Chondrocyte (in vitro differentiated cells): Measurements from ENCODE around the gene TNIK. TPM values are rescaled to one million over a fixed set of nuclear protein-coding genes. Genes with fewer than 3 reads are reported as not detected.

Experiments
- DNase-seq: peaks from one replicate; pipeline ENCODE4 v3.0.0; 2021; ENCODE audit warnings: mixed read lengths, low spot score
- H3K27ac Mint-ChIP-seq: one replicate; pipeline ENCODE4 v1.8.0; 2021; ENCODE audit warnings: mild to moderate bottlenecking, moderate library complexity, mixed read lengths; ENCODE audit not compliant: unreplicated experiment
- H3K27me3 Mint-ChIP-seq: 2 replicates; pipeline ENCODE4 v1.8.0; 2021; ENCODE audit warnings: low read depth, mixed read lengths
- H3K36me3 Mint-ChIP-seq: 2 replicates; pipeline ENCODE4 v1.8.0; 2021; ENCODE audit warnings: low read depth, mixed read lengths
- H3K4me1 Mint-ChIP-seq: 2 replicates; pipeline ENCODE4 v1.8.0; 2021; ENCODE audit warnings: low read depth, mild to moderate bottlenecking, mixed read lengths
- H3K4me3 Mint-ChIP-seq: one replicate; pipeline ENCODE4 v1.8.0; 2021; ENCODE audit warnings: mild to moderate bottlenecking, moderate library complexity, mixed read lengths; ENCODE audit not compliant: unreplicated experiment
- H3K9me3 Mint-ChIP-seq: 2 replicates; pipeline ENCODE4 v1.8.0; 2021; ENCODE audit warnings: low read depth, mixed read lengths
- CTCF ChIP-seq: fragments of 200-600 bp; sonication (generic); IDR thresholded peaks from 2 replicates; pipeline ENCODE4 v1.5.0; 2021; ENCODE audit warnings: antibody characterized with exemption, mild to moderate bottlenecking, moderate library complexity
- total RNA-seq: library from RNA; stranded (reverse); gene quantifications from 3 replicates; pipeline ENCODE4 v1.2.1, GENCODE V29; 2021

Gene TNIK
- total RNA-seq, 1 donor from 2014 or later, result 17.5 TPM

- TF ChIP-seq CTCF, result no peak
- Mint-ChIP-seq H3K27ac (no peak overlapping the region), H3K36me3 (peaks cover 10% of the 10 kb centered on the region), H3K27me3 (no peaks in the 10 kb centered on the region), H3K9me3 (peaks cover 2% of the 10 kb centered on the region), H3K4me1 (peaks cover 33% of the 10 kb centered on the region), H3K4me3 (no peak overlapping the region)
- no peak for DNase-seq
Measured at GRCh38 chr3:171093462-171093861, 366.7 kb downstream of the TNIK start.

- no peaks in the 10 kb centered on the region for H3K27me3 Mint-ChIP-seq
- peaks cover 8% of the 10 kb centered on the region for H3K36me3 Mint-ChIP-seq
- H3K9me3 Mint-ChIP-seq, result peaks cover 2% of the 10 kb centered on the region
- peaks cover 36% of the 10 kb centered on the region for H3K4me1 Mint-ChIP-seq
- no peak for TF ChIP-seq CTCF
- no peak overlapping the region for H3K4me3 Mint-ChIP-seq
- DNase-seq, result no peak
- H3K27ac Mint-ChIP-seq, result no peak overlapping the region
Measured at GRCh38 chr3:171092467-171092911, 367.7 kb downstream of the TNIK start.

GRCh38 chr3:171090321-171090720 is 369.9 kb downstream of the TNIK start:
- H3K27ac Mint-ChIP-seq, result no peak overlapping the region
- no peak for TF ChIP-seq CTCF
- no peaks in the 10 kb centered on the region for H3K27me3 Mint-ChIP-seq
- no peaks in the 10 kb centered on the region for H3K9me3 Mint-ChIP-seq
- no peak overlapping the region for H3K4me3 Mint-ChIP-seq
- peaks cover 12% of the 10 kb centered on the region for H3K36me3 Mint-ChIP-seq
- peaks cover 36% of the 10 kb centered on the region for H3K4me1 Mint-ChIP-seq
- DNase-seq, result no peak

GRCh38 chr3:171088964-171089754 is 371.0 kb downstream of the TNIK start:
- H3K4me1 Mint-ChIP-seq, result peaks cover 32% of the 10 kb centered on the region
- no peak overlapping the region for H3K4me3 Mint-ChIP-seq
- peak overlapping the region; percentile 50 for H3K27ac Mint-ChIP-seq
- no peak for TF ChIP-seq CTCF
- peaks cover 19% of the 10 kb centered on the region for H3K36me3 Mint-ChIP-seq
- H3K27me3 Mint-ChIP-seq, result no peaks in the 10 kb centered on the region
- DNase-seq, result no peak
- H3K9me3 Mint-ChIP-seq, result no peaks in the 10 kb centered on the region

GRCh38 chr3:171088496-171088895 is 371.7 kb downstream of the TNIK start:
- no peak for DNase-seq
- Mint-ChIP-seq H3K4me3 (no peak overlapping the region), H3K27ac (no peak overlapping the region)

More at GRCh38 chr3:171088496-171088895, 371.7 kb downstream of the TNIK start:
- H3K36me3 Mint-ChIP-seq, result peaks cover 22% of the 10 kb centered on the region
- no peak for TF ChIP-seq CTCF
- no peaks in the 10 kb centered on the region for H3K27me3 Mint-ChIP-seq
- H3K4me1 Mint-ChIP-seq, result peaks cover 29% of the 10 kb centered on the region
- no peaks in the 10 kb centered on the region for H3K9me3 Mint-ChIP-seq
